ENCODE data around the gene MAN1C1.
A peak's percentile ranks its signal among the peaks of the same experiment; 100 is the strongest.

Gene MAN1C1

DNA sequence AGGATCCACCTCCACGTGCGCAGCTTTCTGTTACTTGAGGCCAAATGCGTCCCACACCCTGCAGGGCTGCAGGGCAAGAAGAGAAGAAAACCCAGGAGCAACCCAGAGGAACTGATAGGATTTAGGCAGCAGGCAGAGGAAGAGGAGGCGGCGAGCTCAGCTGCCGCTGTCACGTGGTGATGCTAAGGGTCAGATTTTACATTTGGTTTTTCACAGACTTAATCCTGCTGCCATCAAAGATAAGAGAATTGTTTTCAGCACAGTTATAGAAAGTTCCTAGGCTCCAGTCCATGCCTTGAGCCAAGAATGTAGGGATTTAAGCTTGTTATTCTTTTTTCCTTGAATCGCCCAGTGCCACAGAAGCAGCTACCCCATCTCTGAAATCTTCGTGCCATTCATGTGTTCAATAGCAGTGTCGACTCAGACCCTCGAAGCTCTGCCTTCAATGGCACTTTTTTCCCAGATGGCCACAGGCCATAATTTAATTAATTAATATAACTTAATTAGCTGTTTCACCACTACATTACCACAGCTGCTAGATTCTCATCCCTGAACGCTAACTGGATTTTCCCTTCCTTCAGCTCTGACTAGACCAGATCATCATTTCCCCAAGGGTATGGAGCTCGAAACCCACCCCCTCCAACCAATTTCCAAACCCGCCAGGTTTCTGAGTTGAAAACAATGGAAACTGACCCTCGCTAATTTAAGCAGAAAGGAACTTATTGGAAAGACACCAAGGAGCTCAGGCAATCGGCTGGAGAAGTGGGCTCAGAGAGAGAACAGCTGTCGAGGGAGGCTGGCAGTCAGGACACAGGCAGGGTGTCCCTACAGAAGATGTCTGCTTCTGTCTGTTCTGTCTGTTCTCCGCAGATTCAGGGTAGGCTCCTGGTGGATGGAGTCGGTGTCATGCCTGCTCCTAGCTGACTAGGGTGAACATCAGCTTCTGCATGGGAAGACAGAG, 37.0 kb upstream of the MAN1C1 start:
- TF ChIP-seq, protein P1, sequence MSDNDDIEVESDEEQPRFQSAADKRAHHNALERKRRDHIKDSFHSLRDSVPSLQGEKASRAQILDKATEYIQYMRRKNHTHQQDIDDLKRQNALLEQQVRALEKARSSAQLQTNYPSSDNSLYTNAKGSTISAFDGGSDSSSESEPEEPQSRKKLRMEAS (IDR thresholded peaks at IDR 0.05; ENCODE audit: low read depth, low read length) = no peak
- no peak for TF ChIP-seq MYC (IDR thresholded peaks at IDR 0.05; ENCODE audit: low read depth, low read length)
- H3K4me3 ChIP-seq (ENCODE audit: low read depth, low read length) = no peak overlapping the region
- no peak for DNase-seq (ENCODE audit: low read depth)

GRCh38 chr1:25580927-25581326, 35.7 kb upstream of the MAN1C1 start:
- no peak for TF ChIP-seq POLR2A (IDR thresholded peaks at IDR 0.05; ENCODE audit: extremely low read depth, insufficient read length)
- TF ChIP-seq, protein P2, sequence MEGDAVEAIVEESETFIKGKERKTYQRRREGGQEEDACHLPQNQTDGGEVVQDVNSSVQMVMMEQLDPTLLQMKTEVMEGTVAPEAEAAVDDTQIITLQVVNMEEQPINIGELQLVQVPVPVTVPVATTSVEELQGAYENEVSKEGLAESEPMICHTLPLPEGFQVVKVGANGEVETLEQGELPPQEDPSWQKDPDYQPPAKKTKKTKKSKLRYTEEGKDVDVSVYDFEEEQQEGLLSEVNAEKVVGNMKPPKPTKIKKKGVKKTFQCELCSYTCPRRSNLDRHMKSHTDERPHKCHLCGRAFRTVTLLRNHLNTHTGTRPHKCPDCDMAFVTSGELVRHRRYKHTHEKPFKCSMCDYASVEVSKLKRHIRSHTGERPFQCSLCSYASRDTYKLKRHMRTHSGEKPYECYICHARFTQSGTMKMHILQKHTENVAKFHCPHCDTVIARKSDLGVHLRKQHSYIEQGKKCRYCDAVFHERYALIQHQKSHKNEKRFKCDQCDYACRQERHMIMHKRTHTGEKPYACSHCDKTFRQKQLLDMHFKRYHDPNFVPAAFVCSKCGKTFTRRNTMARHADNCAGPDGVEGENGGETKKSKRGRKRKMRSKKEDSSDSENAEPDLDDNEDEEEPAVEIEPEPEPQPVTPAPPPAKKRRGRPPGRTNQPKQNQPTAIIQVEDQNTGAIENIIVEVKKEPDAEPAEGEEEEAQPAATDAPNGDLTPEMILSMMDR (IDR thresholded peaks at IDR 0.05; ENCODE audit: low read depth, low read length) = no peak
- TF ChIP-seq, protein P1 (IDR thresholded peaks at IDR 0.05; ENCODE audit: low read depth, low read length) = peak; percentile 47; the same call in 1 of the 2 replicates
- H3K4me3 ChIP-seq (ENCODE audit: low read depth, low read length) = no peak overlapping the region
- DNase-seq (ENCODE audit: low read depth) = no peak

GRCh38 chr1:25581764-25582163, 34.8 kb upstream of the MAN1C1 start:
- no peak for DNase-seq (ENCODE audit: low read depth)
- TF ChIP-seq POLR2A (IDR thresholded peaks at IDR 0.05; ENCODE audit: extremely low read depth, insufficient read length) (no peak), MYC (IDR thresholded peaks at IDR 0.05; ENCODE audit: low read depth, low read length) (no peak)
- TF ChIP-seq, protein P2 (IDR thresholded peaks at IDR 0.05; ENCODE audit: low read depth, low read length) = no peak
- TF ChIP-seq, protein P1 (IDR thresholded peaks at IDR 0.05; ENCODE audit: low read depth, low read length) = no peak
- no peak overlapping the region for H3K4me3 ChIP-seq (ENCODE audit: low read depth, low read length)

DNA sequence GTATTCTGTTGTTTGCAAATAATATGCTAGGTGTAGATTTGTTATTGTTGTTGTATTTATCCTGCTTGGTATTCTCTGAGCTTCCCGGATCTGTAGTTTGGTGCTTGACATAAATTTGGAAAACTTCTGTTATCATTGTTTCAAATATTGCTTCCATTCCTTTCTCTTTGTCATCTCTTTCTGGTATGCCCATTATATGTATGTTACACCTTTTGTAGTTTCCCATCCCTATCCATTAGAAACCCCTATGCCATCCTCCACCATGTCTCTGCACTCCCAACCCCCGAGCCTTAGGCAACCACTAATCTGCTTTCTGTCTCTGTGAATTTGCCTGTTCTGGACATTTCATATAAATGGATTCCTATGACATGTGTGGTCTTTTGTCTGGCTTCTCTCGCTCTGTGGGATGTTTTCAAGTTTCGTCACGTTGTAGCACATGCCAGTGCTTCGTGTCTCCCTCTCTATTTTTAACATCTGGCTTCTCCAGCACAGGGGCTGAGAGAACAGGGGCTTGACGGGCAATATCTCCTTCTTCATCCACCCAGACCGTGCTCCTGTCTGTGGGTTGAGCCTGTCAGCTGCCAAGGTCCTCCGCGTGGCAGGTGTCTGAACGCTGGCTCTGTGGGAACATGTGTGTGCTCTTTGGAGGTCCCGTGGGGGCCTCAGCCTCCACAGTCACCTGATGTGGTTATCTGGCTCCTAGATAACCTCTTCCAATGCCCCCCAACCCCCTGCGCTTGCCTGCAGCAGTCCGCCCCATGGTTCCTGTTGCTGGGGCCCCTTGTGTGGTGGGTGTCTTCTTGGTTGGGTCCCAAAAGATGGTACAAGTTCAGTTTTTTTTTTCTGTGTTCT, 32.8 kb upstream of the MAN1C1 start:
- TF ChIP-seq, protein P2 (IDR thresholded peaks at IDR 0.05; ENCODE audit: low read depth, low read length) = no peak
- TF ChIP-seq, protein P1 (IDR thresholded peaks at IDR 0.05; ENCODE audit: low read depth, low read length) = no peak
- TF ChIP-seq POLR2A (IDR thresholded peaks at IDR 0.05; ENCODE audit: extremely low read depth, insufficient read length) (no peak), MYC (IDR thresholded peaks at IDR 0.05; ENCODE audit: low read depth, low read length) (no peak)
- no peak overlapping the region for H3K4me3 ChIP-seq (ENCODE audit: low read depth, low read length)
- DNase-seq (ENCODE audit: low read depth) = no peak

DNA sequence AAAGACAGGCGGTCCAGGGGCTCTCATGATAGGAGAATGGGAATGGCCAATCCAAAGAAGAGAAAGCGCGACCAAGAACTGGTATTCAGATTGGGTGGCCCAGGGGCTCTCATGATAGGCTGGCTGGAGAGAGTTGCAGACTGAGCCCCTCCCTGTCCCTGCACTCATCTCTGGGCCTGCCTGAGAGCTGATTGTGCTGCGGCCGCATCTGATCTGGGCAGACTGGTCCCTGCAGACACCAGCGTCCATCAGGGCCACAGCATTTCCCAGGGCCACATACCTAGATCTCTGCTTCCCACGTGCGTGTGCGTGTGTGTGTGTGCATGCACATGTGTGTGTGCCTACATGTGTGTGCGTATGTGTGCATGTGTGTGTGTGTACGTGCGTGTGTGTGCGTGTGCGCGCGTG, 30.4 kb upstream of the MAN1C1 start:
- no peak for DNase-seq (ENCODE audit: low read depth)
- no peak overlapping the region for H3K4me3 ChIP-seq (ENCODE audit: low read depth, low read length)
- TF ChIP-seq, protein P2 (IDR thresholded peaks at IDR 0.05; ENCODE audit: low read depth, low read length) = no peak
- TF ChIP-seq POLR2A (IDR thresholded peaks at IDR 0.05; ENCODE audit: extremely low read depth, insufficient read length) (no peak), MYC (IDR thresholded peaks at IDR 0.05; ENCODE audit: low read depth, low read length) (no peak)
- TF ChIP-seq, protein P1 (IDR thresholded peaks at IDR 0.05; ENCODE audit: low read depth, low read length) = no peak

All from NB4 (cell line).